Amniotic stem cell (primary cell): ENCODE data around the gene DOK3.

ENCODE experiments used
- DNase-seq: peaks from one replicate; lab custom pipeline; 2025; lab: John Stamatoyannopoulos, UW

DOK3 gene

GRCh38 chr5:177482359-177482795, 27.2 kb downstream of the DOK3 start:
- DNase-seq, result no peak

- no peak for DNase-seq
These were observed 29.9 kb downstream of the DOK3 start for GRCh38 chr5:177479774-177480173.

DNA sequence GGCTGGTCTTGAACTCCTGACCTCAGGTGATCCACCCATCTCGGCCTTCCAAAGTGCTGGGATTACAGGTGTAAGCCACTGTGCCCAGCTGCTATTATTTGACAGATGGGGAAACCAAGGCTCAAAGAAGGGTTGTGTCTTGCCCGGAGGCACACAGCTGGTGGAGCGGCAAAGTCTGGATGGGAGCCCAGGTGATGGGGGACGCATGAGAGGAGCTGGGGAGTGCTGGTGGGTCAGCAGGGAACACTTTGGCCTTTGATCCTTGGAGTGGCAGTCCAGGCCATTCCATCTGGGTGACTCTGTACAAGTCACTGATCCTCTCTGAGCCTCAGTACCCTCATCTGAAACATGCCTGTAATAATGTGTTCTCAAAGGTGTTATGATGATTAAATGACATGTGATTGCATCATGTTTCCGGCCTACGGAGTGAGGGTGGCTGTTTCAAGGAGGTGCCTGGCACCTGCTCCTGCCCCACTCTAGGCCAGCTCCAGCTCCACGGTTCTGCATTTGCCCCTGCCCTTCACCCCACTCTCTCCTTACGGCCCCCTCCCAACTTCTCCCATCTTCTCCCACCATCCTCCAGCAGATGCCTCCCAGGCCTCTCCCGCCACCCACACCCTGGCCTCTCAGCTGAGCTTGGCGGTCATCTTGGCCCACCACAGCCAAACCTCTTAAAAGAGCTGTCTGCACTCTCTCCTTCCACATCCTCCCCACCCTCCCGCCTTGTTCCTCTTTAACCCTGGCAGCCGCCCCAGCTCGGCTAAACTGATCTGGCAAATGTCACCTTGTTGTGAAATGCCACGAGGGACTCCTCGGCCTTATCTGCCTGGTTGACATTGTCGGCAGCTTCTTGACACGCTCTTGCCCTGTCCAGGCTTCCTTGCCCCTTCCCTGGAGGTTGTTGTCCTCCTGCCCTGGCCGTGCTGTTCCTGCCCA, 30.6 kb downstream of the DOK3 start:
- no peak for DNase-seq

DNA sequence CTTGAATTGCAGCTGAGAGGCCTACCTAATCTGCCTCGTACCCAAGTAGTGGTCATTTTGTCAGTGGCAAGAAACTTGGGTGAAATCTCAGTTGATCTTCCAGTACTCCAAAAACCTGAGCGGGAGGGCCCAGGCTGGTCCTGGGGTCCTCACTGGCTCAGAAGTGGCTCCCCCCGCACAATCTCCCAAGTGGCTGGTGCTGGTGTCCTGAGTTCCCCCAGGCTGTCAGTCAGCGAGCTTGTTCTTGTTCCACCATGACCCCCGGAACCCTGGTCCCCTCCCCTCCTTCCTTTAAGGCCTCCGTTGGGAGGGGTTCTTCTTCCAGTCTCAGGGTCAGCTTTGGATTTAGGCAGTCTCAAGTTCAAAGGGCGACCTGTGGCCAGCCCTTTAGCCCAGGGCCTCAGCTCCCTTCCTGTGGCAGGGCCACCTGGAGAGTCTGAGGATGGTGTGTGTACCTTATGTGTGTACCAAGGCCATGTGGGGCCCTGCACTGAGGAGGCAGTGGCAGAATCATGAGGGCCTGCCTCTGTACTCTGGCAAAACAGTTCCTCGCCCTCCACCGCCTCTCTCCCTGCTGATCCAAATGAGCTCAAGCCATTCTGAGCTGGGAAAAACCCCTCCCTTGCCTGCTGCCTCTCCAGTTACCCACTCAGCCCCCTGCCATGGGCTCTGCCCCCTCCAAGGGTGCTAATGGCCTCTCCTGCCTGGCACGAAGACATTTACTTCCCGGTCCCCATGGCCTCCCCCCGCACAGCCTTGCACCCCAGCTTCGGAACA, 31.7 kb downstream of the DOK3 start:
- DNase-seq, result no peak

DNA sequence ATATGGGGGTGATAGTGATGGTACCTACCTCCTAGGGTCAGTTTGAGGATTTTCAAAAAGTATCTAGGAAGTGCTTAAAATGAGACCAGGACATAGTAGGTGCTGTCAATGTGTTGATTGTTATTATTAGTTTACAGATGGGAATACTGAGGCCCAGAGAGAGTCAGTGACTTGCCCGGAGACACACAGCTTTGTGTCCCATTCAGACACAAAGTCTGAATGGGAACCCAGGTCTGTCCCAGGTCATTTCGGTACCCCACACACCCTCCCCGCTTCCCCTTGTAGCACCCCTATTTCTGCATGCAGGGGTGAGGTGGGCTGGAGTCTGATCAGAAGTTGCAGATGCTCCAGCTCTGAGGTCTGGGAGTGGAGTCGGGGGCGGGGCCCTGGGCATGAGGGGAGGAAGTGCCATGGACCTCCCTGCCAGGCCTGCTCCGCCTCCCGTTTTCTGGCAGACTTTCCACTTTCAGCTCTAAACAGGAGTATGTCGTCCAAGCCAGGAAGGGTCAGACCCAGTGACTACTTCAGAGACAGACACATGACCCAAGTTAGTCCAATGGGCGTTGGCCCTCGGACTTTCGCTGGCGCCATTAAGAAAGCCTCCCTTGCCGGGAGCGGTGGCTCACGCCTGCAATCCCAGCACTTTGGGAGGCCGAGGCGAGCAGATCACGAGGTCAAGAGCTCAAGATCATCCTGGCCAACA, 32.9 kb downstream of the DOK3 start:
- DNase-seq, result no peak

GRCh38 chr5:177475563-177476427, 33.8 kb downstream of the DOK3 start:
- DNase-seq, result no peak

DNA sequence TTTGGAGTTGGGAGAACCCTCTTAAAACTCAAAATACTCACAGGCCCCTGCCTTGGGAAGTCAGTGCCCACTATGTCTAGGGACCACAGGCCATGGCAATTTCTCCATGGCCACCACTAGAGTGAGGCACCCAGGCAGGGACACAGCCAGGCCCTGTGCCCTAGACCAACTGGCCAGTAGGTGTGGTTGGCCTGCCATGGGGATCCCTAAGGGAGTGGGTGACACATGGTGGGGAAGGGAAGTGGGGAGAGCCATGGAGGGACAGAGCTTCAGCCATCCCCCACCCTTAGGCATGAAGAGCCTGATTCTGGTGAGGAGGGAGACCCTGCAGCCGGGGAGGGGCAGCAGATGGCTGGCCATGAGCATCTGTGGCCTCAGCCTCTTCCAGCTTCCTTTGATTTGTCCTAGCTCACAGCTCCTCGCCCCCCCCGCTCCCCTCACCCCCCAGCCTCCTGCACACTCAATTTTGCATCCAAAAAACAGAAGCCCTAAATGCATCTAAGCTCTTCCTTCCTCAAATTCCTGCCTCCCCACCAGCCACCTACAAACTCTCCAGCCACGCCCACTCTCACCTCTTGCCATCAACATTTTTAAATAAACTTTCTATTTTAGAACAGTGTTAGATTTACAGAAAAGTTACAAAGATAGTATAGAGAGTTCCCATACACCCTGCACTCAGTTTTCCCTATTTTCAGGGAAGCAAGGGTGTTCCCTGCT, 34.6 kb downstream of the DOK3 start:
- no peak for DNase-seq

DNA sequence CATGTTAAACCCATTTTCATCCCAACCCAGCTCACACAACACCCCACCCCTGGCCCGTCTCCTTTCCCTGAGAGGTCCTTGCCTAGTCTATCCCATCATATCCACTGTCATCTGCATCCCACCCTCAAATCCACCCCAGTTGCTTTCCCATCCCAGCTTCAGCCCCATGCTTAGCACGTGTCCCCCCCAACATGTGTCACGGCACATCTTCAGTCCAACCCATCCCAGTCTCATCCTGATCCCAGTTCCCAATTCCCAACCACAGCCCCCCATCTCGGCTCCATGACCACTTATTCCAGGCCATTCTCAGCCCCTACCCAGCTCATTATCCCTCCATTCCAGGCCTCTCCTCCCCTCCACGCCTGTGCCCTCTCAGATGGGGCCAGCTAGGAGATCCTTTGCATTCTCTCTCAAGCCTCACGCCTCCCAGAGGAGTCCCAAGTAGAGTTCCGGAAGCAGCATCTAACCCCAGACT, 35.6 kb downstream of the DOK3 start:
- DNase-seq, result no peak

GRCh38 chr5:177473443-177474001, 36.1 kb downstream of the DOK3 start, which contains the start of gene DBN1:
DBN1 (minus strand) TSS chr5:177473634; CDS start chr5:177473521, 113 bp downstream.
- DNase-seq, result no peak

- DNase-seq, result no peak
These were observed 36.9 kb downstream of the DOK3 start for GRCh38 chr5:177472460-177473442.

DNA sequence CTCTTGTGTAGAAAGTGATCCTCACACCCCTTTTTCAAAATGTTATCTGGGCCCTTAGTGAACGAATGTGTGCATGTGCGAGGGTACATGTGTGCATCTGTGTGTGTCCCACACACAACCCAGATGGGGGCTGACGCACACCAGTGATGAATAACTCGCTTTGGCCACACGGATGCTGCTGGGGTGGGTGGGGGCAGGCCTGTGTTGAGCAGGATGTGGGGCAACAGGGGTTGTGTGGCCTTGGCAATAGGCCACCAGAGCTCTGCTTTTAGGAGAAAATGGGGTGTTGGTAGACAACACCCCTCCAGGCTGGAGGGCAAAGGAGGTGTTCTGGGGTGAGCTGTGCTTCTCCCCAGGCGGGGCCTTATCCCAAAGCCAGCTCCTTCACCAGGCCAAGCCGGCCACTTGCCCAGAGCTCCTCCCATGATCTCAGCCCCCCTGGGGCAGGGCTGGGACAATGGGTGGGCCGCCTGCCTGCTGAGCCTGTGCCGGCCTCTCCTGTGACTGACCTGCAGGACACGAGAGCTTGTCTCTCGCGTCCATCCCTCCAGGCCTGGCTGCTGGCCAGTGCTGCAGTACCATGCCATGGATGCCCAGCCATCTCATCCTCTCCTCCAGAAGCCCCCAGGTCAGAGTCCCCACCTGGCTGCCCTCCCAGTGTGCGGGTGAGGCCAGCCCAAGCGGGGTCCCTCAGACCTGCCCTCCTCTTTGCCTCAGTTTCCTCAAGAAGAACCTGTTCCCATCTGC, 37.8 kb downstream of the DOK3 start:
- no peak for DNase-seq

GRCh38 chr5:177470759-177471536, 38.7 kb downstream of the DOK3 start:
- no peak for DNase-seq

DNA sequence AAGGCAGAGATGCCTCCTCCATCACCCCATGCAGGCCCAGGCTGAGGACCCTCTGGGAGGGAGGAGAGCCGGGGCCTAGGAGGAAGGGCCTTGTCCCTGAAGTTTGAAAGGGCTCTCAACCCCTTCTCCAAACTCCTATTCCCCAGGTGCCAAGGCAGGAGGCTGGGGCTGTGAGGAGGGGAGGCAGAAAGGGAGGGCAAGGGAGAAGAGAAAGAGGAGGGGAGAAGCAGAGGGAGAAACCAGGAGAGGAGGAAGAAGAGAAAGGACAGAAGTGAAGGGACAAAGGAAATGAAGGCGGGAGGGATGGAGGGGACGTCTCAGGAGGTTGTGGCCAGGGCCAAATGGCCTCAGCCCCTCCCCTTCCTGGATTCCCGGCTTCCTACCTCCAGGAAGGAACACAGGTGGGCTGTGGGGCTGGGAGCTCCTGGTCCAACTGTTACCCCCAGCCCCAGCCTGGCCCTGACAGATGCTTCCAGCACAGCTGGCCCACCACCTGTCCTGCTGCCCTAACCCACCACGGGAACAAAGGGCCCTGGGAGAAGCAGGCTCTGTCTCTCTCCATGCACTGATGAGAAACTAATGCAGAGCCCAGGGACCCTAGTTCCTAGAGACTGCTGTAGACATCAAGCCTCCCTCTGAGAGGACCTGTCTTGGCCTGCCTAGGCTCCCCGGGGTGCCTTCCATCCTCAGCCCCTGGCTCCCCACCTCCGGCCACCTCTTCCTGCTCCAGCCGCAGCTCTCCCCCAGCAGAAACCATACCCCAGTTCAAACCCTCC, 39.7 kb downstream of the DOK3 start:
- DNase-seq, result no peak

DNA sequence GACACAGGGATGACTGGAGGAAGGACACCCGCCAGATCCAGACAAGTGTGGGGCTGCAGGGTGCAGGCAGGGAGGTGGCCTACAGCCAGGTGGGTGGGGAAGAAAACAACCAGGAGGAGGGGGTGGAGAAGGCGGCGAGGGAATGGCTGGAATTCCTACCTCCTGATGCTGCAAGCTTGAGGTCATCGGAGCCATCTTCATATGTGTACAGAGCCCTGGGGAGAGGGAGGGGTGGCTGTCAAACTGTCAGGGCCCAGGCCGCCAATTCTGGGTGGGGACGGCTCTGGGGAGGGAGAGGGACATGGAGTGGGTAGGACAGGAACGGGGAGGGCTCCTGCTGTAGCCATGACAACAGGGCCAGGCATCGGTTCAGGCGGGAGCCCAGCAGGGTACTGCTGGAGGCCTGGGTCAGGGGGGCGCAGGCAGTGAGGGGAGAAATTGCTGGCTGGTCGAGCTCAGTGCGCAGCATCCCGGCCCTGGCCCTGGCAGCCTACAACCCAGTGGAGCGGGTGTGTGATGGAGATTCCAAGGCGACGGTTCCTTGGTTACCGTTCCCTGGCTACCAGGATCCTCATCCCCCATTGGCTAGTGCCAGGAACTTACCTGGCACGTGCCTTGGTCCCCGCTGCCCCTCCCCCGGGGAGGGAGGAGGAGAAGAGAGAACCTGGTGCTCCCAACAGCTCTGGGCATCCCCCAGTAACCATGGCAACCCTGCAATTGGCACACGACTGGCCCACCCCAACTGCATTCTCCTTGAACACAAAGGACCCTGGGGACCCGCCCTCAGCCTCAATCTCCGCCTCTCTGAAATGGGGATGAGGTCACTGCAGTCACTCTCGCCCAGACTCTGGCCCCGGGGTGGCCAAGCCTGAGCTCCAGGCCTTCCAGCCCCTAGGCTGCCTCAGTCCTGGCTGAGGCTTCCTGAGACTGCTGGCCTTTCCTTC, 40.7 kb downstream of the DOK3 start:
- no peak for DNase-seq

DNA sequence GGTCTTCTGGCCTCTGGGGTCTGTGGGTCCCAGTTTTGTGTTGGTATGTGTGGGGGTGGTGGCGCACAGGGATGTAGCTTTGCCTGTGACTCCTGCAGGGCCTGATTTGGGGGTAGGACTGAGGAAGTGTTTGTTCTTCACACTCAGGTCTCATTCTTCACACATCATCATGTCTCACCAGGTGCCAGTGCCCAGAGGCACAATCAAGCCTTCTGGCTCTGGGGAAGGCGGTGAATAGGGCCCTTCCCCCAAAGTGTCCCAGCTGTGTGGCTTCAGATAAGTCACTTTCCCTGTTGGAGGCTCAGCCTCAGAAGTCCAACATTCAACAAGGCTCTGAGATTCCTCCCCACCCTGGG, 41.3 kb downstream of the DOK3 start:
- no peak for DNase-seq

- DNase-seq, result no peak
These were observed 42.2 kb downstream of the DOK3 start for GRCh38 chr5:177467436-177467835.
